ENCODE data around the gene OGFRL1. TPM values are rescaled to one million over a fixed set of nuclear protein-coding genes. Genes with fewer than 3 reads are reported as not detected.
A peak's percentile ranks its signal among the peaks of the same experiment; 100 is the strongest.

Gene OGFRL1
- 10 to 100 TPM; 26.9 to 30.5 TPM for total RNA-seq

- H3K9me3 ChIP-seq, result no peaks in the 10 kb centered on the region
- peaks cover 3 to 33% of the 10 kb centered on the region in 2 donors for H3K4me1 ChIP-seq (ENCODE audit: control insufficient read depth in 1 of 2, low read depth in 2 of 2)
- peak within 1 kb of the TSS; percentile 83 for H3K4me3 ChIP-seq
- peak; percentile 92 for ATAC-seq (ENCODE audit: insufficient number of reproducible peaks, low FRiP score, low read depth)
- TF ChIP-seq, protein P1, sequence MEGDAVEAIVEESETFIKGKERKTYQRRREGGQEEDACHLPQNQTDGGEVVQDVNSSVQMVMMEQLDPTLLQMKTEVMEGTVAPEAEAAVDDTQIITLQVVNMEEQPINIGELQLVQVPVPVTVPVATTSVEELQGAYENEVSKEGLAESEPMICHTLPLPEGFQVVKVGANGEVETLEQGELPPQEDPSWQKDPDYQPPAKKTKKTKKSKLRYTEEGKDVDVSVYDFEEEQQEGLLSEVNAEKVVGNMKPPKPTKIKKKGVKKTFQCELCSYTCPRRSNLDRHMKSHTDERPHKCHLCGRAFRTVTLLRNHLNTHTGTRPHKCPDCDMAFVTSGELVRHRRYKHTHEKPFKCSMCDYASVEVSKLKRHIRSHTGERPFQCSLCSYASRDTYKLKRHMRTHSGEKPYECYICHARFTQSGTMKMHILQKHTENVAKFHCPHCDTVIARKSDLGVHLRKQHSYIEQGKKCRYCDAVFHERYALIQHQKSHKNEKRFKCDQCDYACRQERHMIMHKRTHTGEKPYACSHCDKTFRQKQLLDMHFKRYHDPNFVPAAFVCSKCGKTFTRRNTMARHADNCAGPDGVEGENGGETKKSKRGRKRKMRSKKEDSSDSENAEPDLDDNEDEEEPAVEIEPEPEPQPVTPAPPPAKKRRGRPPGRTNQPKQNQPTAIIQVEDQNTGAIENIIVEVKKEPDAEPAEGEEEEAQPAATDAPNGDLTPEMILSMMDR (IDR thresholded peaks at IDR 0.05), result peak; percentile 19
- peak within 1 kb of the TSS; percentile 84 to 93 for H3K27ac ChIP-seq
- peak; percentile 25 for DNase-seq (ENCODE audit: low spot score)
- no peaks in the 10 kb centered on the region for H3K36me3 ChIP-seq
- no peaks in the 10 kb centered on the region for H3K27me3 ChIP-seq (replicated peaks; ENCODE audit: insufficient read depth)
Observed at GRCh38 chr6:71288228-71289038, at the start of gene OGFRL1. Gene OGFRL1 (plus strand): TSS chr6:71288811. CDS start chr6:71288937, 126 bp downstream.

DNA sequence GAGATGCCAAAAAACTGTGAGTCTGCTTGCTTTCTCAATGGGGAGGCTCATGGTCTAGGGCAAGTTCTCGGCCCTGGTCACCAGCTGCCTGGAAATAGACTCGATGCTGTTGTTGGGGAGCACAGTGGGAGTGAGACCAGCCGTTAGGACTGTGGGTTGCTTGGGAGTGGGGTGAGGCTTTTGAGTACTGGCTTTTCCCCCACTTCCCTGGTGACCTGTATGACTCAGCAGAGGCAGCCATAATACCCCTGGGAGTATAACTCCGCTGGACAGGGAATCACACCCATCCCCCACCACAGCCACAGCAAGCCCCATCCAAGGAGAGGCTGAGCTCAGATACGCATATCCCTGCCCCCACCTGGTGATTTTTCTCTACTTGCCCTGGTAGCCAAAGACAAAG is 48.9 kb upstream of the OGFRL1 start:
- TF ChIP-seq, protein P1 (IDR thresholded peaks at IDR 0.05), result no peak
- Histone ChIP-seq H3K36me3 (no peaks in the 10 kb centered on the region), H3K4me1 (ENCODE audit: control insufficient read depth in 1 of 2, low read depth in 2 of 2) (no peaks in the 10 kb centered on the region), H3K27me3 (replicated peaks; ENCODE audit: insufficient read depth) (no peaks in the 10 kb centered on the region), H3K4me3 (no peak overlapping the region), H3K9me3 (peaks cover 4% of the 10 kb centered on the region), H3K27ac (no peak overlapping the region)
- no peak for ATAC-seq (ENCODE audit: insufficient number of reproducible peaks, low FRiP score, low read depth)
- no peak for DNase-seq (ENCODE audit: low spot score)

GRCh38 chr6:71245265-71246049 is 43.2 kb upstream of the OGFRL1 start:
- DNase-seq (ENCODE audit: low spot score), result no peak
- H3K27ac ChIP-seq, result no peak overlapping the region
- no peak for ATAC-seq (ENCODE audit: insufficient number of reproducible peaks, low FRiP score, low read depth)
- H3K4me1 ChIP-seq (ENCODE audit: control insufficient read depth in 1 of 2, low read depth in 2 of 2), result peaks cover 9 to 11% of the 10 kb centered on the region in 2 donors
- H3K36me3 ChIP-seq, result no peaks in the 10 kb centered on the region
- H3K27me3 ChIP-seq (replicated peaks; ENCODE audit: insufficient read depth), result no peaks in the 10 kb centered on the region
- peaks cover 4% of the 10 kb centered on the region for H3K9me3 ChIP-seq
- TF ChIP-seq, protein P1 (IDR thresholded peaks at IDR 0.05), result no peak
- no peak overlapping the region for H3K4me3 ChIP-seq

DNA sequence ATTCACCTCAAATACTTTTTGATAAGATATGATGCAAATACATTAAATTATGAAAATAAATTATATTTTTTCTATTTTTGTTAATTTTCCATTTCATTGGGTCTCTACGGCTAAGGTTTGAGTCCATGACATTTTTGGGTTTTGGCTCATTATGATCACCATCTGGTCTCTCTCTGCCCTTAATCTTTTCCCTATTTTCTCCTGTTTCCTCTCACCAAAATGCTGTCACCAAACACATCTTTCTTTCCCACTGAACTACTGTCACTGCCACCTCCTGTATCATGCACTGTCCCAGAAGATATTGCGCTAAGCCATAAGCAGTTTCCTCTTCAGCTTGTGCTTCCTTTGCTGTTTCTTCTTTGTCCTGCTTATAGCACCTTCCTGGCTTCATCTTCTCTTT is 42.0 kb upstream of the OGFRL1 start:
- Histone ChIP-seq H3K4me3 (no peak overlapping the region), H3K27ac (no peak overlapping the region), H3K4me1 (ENCODE audit: control insufficient read depth in 1 of 2, low read depth in 2 of 2) (peaks cover 15% of the 10 kb centered on the region in 2 donors), H3K36me3 (no peaks in the 10 kb centered on the region), H3K27me3 (replicated peaks; ENCODE audit: insufficient read depth) (no peaks in the 10 kb centered on the region), H3K9me3 (peaks cover 4% of the 10 kb centered on the region)
- no peak for DNase-seq (ENCODE audit: low spot score)
- TF ChIP-seq, protein P1 (IDR thresholded peaks at IDR 0.05), result no peak
- no peak for ATAC-seq (ENCODE audit: insufficient number of reproducible peaks, low FRiP score, low read depth)

DNA sequence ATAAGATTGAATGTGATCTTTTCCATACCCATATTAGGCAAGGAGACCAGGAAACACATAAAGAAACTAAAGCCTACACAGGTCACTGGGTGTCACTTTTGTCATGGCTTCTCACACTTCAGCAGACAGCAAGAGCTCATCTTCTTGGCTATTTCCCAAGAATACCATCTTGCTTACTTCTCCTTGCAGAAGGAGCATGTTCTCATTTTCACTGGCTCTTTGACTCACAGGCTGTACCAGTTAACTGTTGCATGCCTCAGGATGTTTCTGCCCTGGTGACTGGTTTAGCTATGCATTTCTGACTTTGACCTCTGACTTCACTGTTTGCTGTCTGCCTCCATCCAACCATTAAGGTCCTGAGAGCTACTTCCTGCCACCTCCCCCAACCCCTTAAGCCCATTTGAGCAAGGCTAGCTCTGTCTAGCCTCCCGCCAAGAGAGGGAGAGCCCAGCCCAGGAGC is 40.3 kb upstream of the OGFRL1 start:
- peaks cover 15% of the 10 kb centered on the region in 2 donors for H3K4me1 ChIP-seq (ENCODE audit: control insufficient read depth in 1 of 2, low read depth in 2 of 2)
- ATAC-seq (ENCODE audit: insufficient number of reproducible peaks, low FRiP score, low read depth), result no peak
- TF ChIP-seq, protein P1 (IDR thresholded peaks at IDR 0.05), result no peak
- H3K27ac ChIP-seq, result no peak overlapping the region
- no peaks in the 10 kb centered on the region for H3K27me3 ChIP-seq (replicated peaks; ENCODE audit: insufficient read depth)
- H3K36me3 ChIP-seq, result no peaks in the 10 kb centered on the region
- DNase-seq (ENCODE audit: low spot score), result no peak
- no peak overlapping the region for H3K4me3 ChIP-seq
- no peaks in the 10 kb centered on the region for H3K9me3 ChIP-seq
